Measurements from ENCODE around the gene CES1. TPM values are rescaled to one million over a fixed set of nuclear protein-coding genes. Genes with fewer than 3 reads are reported as not detected.
"Not testable (repeated sequence)": the region's sequence is repeated elsewhere in the genome, so short reads cannot be mapped to it uniquely, and the experiment has no call there.

Gene CES1
- total RNA-seq, 2 donors from 2014 or later, result 4.2 to 19.1 TPM

- ATAC-seq, result no peak
- whole genome bisulfite sequencing, 2 donors, result 77 to 92% methylated on average over 7 of the region's 7 CpGs
- H3K36me3 ChIP-seq (replicated peaks in 1 of 2; ENCODE audit: insufficient read depth in 1 of 2, low read depth in 2 of 2), result no peaks in the 10 kb centered on the region
- H3K4me1 ChIP-seq, result no peaks in the 10 kb centered on the region
- no peak for DNase-seq
- intact Hi-C loops (cut with DNase I), result no loop called here
- no peaks in the 10 kb centered on the region for H3K9me3 ChIP-seq
- H3K27me3 ChIP-seq, result no peaks in the 10 kb centered on the region
- TF ChIP-seq CTCF (IDR thresholded peaks at IDR 0.05), result no peak
- TF ChIP-seq POLR2A (IDR thresholded peaks at IDR 0.05), result no peak
- H3K27ac ChIP-seq, result no peak overlapping the region
- H3K4me3 ChIP-seq, result no peak overlapping the region
Observed at GRCh38 chr16:55872130-55872529, 39.2 kb upstream of the CES1 start.

- WGBS, 2 donors, result 49 to 55% methylated on average over 10 of the region's 10 CpGs
- intact Hi-C loops (cut with DNase I), result no loop called here
- no peaks in the 10 kb centered on the region for H3K4me1 ChIP-seq
- no peak overlapping the region for H3K27ac ChIP-seq
- H3K27me3 ChIP-seq, result no peaks in the 10 kb centered on the region
- no peak overlapping the region for H3K4me3 ChIP-seq
- H3K36me3 ChIP-seq (replicated peaks in 1 of 2; ENCODE audit: insufficient read depth in 1 of 2, low read depth in 2 of 2), result no peaks in the 10 kb centered on the region
- DNase-seq (no peak), ATAC-seq (no peak)
- H3K9me3 ChIP-seq, result no peaks in the 10 kb centered on the region
- no peak for TF ChIP-seq CTCF (IDR thresholded peaks at IDR 0.05)
- TF ChIP-seq POLR2A (IDR thresholded peaks at IDR 0.05), result no peak
Observed at GRCh38 chr16:55871411-55872038, 38.6 kb upstream of the CES1 start.

- Histone ChIP-seq H3K27ac (no peak overlapping the region), H3K4me3 (no peak overlapping the region), H3K4me1 (no peaks in the 10 kb centered on the region), H3K36me3 (replicated peaks in 1 of 2; ENCODE audit: insufficient read depth in 1 of 2, low read depth in 2 of 2) (no peaks in the 10 kb centered on the region), H3K9me3 (no peaks in the 10 kb centered on the region), H3K27me3 (no peaks in the 10 kb centered on the region)
- 81 to 83% methylated on average over 7 of the region's 7 CpGs for WGBS, 2 donors
- no peak for TF ChIP-seq CTCF (IDR thresholded peaks at IDR 0.05)
- TF ChIP-seq POLR2A (IDR thresholded peaks at IDR 0.05), result no peak
- intact Hi-C loops (cut with DNase I), result no loop called here
- DNase-seq (no peak), ATAC-seq (no peak)
Observed at GRCh38 chr16:55868980-55869379, 36.1 kb upstream of the CES1 start.

GRCh38 chr16:55868137-55868536, 35.2 kb upstream of the CES1 start:
- Histone ChIP-seq H3K4me1 (no peaks in the 10 kb centered on the region), H3K4me3 (no peak overlapping the region), H3K27me3 (no peaks in the 10 kb centered on the region), H3K36me3 (replicated peaks in 1 of 2; ENCODE audit: insufficient read depth in 1 of 2, low read depth in 2 of 2) (no peaks in the 10 kb centered on the region), H3K9me3 (no peaks in the 10 kb centered on the region), H3K27ac (no peak overlapping the region)
- DNase-seq, result no peak
- TF ChIP-seq CTCF (IDR thresholded peaks at IDR 0.05) (no peak), POLR2A (IDR thresholded peaks at IDR 0.05) (no peak)
- 75 to 94% methylated on average over 2 of the region's 2 CpGs for WGBS, 2 donors
- intact Hi-C loops (cut with DNase I), result no loop called here
- no peak for ATAC-seq

- Histone ChIP-seq H3K9me3 (no peaks in the 10 kb centered on the region), H3K27me3 (no peaks in the 10 kb centered on the region), H3K4me3 (no peak overlapping the region), H3K36me3 (replicated peaks in 1 of 2; ENCODE audit: insufficient read depth in 1 of 2, low read depth in 2 of 2) (no peaks in the 10 kb centered on the region), H3K27ac (no peak overlapping the region), H3K4me1 (no peaks in the 10 kb centered on the region)
- no peak for TF ChIP-seq POLR2A (IDR thresholded peaks at IDR 0.05)
- no peak for TF ChIP-seq CTCF (IDR thresholded peaks at IDR 0.05)
- DNase-seq (no peak), ATAC-seq (no peak)
- 67 to 83% methylated on average over 4 of the region's 4 CpGs for WGBS, 2 donors
- intact Hi-C loops (cut with DNase I), result no loop called here
Observed at GRCh38 chr16:55861288-55861687, 28.4 kb upstream of the CES1 start.

GRCh38 chr16:55857650-55858049, 24.8 kb upstream of the CES1 start:
- H3K4me3 ChIP-seq; H3K36me3 ChIP-seq (replicated peaks in 1 of 2; ENCODE audit: insufficient read depth in 1 of 2, low read depth in 2 of 2); ATAC-seq; H3K27me3 ChIP-seq; DNase-seq; H3K4me1 ChIP-seq; H3K9me3 ChIP-seq; H3K27ac ChIP-seq; intact Hi-C loops (cut with DNase I): not testable (repeated sequence)
- 38 to 42% methylated on average over 1 of the region's 1 CpG for WGBS, 2 donors
